Fibroblast of skin of right quadriceps (primary cell): ENCODE measurements around the gene SECTM1.

ENCODE experiments used
- DNase-seq: peaks from one replicate; pipeline ENCODE4 v3.0.0-alpha.2; 2013

SECTM1 gene

GRCh38 chr17:82327289-82327688 lies 6.3 kb downstream of the SECTM1 start:
- no peak for DNase-seq

- no peak for DNase-seq
These were observed 8.0 kb downstream of the SECTM1 start for GRCh38 chr17:82325286-82326180.

GRCh38 chr17:82324566-82325285 lies 8.8 kb downstream of the SECTM1 start:
- no peak for DNase-seq

DNA sequence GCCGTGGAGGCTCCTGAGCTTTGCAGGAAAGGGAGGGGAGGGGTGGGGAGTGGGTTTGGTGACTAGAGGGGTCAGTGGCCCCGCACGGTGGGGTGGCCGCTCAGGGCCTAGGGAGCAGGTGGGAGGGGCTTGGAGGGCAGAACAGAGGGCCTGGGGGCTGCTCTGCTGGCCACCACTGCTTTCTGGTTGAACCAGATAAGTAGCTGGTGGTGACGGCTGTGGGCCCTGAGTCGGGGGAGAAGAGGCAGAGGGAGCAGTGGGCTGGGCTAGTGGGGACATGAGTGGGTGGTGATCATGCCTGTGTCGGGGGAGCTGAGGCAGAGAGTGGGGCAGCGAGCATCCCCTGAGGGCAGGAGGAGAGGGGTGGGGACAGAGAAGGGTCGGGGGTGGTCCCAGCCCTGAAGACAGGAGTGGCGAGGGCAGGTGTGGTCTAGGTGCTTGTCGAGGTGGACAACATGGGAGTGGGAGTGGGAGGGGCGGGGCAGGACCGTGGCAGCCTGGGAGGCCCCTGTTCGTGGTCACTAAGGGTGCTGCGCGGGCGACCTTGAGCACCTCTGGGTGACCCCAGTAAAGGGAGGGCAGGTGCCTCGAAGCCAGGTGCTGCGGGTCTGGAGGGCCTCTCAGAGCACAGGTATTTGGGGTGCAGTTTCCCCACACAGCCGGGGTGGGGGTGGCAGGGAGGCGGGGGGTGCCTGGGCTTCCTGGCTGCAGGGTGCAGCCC lies 9.9 kb downstream of the SECTM1 start:
- no peak for DNase-seq

DNA sequence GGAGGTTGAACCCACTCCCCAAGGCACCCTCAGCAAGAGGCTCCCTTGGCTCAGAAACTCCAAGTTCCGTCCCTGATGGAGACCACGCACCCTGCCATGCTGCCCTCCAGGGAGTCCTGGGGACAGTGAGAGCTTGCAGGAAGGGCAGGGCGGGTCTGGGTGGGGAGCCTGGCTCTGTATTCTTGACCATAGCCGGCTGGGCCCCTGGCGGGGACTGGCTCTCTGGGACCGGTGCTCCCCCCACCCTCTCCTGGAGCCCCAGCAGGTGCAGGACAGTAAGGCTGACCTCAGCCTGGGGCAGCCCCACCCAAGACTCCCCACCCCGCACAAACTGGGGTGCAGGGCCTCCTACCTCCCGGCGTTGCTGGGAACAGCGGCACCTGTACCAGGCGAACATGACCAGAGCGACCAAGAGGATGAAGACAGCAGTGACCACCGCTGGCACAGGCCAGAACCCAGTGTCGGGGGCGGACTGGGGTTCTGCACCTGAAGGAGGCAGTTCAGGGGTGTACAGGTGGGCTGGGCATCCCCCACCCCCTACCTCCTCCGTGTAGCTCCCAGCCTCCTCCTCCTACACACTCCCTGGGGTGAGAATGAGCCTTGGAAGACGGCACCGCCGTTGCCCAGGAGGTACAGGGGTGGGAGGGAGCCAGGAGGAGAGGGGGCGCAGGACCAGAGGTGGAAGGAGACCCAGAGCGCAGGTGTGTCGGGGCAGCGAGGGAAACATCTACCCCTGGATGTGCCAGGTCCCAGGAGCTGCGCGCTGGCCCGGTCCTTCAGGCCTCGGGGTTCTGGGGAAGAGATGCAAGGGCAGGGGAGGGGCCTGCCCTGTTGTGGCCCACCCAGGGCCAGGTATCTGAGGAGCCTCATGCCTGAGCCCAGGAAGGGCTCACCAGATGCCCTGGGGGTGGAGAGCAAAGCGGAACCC lies 10.8 kb downstream of the SECTM1 start:
- no peak for DNase-seq

GRCh38 chr17:82321947-82322466 lies 11.6 kb downstream of the SECTM1 start:
- no peak for DNase-seq

DNA sequence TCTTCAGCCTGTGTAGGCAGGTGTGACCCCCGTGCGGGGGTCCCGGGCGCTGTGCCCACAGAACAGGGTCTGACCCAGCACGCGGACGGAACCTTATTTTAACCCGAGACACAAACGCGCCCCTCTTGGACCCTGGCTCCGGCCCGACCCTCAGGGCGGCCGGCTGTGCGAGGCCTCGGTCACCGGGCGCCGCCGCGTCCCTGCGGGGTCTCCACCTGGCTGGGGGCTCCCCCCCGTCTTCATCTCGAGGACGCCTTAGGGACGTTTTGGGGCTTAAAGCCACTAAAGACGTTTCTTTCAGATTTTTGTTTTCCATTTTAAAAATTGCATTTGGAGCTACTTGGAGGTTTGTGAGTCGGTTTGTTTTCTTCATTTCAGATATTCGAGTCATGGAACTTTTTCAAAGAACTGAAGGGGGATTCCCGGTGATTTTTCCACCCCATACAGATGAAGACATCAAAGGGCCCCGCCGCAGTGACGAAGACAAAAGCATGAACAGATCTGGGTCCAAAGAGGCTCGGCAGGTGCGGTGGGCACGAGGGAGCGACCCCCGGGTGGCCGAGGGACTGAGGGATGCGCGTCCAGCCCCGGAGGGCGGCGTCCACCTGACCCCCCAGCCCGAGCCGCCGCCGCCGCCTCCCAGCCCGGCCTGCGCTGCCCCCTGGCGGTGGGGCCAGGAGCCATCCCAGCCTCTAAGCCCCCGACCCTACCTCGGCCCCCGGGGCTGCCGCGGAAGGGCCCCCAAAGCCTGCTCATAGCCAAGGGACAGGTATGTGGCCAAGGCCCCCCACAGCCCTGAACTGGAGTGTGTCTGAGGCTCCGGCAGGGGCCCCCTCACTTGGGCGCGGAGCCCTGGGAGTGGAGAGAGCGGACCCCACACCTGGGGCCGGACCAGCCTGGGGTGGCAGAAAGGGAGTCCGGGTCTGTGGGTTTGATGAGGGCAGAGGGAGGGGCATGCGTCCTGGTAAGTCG lies 12.3 kb downstream of the SECTM1 start:
- no peak for DNase-seq

DNA sequence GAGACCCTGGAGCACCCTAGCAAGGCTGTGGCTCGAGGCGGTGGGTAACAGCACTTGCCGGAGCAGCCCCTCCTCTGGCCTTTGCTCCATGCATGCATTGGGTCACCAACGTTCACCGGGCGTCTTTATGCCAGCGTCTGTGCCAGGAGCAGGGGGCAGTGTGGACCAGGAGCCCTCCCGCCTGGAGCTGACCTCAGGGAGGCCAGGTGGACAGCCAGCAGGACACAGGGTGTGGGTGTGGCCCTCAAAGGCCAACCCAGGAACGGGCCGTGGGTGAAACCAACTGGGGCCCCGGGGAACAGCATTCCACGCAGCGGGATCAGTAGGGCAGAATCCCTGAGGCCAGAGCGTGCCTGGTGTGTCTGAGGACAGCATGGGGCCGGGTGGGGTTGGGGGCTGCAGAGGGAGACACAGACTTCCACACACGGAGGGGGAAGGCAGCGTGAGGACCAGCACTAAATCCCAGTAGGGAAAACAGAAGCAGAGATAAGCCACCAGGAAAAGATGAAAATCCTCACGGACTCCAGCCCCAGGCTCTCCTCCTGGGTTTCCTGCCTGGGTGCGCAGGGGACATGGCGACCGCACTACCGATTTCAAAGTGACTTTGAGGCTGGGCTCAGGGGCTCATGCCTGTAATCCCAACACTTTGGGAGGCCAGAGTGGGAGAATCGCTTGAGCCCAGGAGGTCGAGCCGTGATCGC lies 13.3 kb downstream of the SECTM1 start:
- DNase-seq, result no peak

DNA sequence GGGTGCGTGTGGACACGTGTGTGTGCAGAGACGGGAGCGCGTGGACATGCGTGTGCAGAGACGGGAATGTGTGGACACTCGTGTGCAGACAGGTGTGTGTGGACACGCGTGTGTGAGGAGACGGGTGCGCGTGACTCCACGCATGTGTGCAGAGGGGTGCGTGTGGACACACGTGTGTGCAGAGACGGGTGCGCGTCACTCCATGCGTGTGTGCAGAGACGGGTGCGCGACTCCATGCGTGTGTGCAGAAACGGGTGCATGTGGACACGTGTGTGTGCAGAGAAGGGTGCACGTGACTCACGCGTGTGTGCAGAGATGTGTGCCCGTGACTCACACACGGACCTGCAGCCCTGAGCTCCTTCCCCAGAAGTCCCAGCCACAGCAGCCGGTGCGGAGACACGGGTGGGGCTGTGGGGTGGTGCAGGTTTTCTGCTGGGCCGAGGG lies 13.9 kb downstream of the SECTM1 start:
- DNase-seq, result no peak

GRCh38 chr17:82318772-82319606 lies 14.6 kb downstream of the SECTM1 start:
- no peak for DNase-seq

DNA sequence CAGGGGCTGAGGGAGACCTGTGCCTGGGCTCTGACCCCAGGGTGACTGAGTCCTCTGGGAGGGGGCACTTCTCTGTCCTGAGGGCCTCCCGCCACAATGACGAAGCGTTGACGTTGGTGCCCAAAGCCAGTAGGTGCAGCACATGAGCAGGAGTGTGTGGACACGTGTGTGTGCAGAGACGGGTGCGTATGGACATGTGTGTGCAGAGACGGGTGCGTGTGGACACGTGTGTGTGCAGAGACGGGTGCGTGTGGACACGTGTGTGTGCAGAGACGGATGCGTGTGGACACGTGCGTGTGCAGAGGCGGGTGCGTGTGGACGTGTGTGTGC lies 15.4 kb downstream of the SECTM1 start:
- DNase-seq, result no peak

GRCh38 chr17:82317394-82318168 lies 16.0 kb downstream of the SECTM1 start, which contains the start of gene CD7:
Gene CD7, minus strand, starts transcription at chr17:82317608. Its CDS starts 113 bp downstream, at chr17:82317495.
- DNase-seq, result no peak

DNA sequence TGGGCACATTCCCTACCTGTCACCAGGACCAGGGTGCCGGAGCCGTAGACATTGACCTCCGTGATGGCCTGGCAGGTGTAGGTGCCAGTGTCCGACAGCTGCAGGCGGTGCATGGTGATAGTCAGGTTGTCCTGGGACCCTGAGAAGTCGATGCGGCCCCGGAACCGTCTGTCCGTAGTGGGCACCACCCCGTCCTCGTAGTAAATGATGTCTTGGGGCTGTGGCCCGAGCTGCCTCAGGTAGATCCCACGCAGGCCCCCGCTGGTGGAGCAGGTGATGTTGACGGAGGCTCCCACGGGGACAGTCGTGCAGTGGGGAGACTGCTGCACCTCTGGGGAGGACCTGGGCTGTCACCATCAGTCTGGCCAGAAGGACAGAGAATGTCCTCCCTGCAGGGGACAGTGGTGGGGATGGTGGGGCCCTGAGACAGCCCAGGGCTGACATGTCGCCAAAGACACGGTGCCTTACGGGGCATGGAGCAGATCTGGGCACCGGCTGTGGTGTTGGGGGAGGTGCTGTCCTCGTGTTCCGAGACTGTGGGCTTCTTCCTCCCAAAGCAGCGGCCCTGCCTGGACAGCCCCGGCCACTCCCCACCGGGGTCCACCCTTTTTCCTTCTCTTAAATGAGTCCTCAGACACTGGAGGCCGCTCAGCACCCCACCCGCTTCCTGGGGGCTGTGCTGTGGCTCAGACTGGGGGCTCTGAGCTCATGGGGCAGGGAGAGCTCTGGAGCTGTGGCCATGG lies 16.7 kb downstream of the SECTM1 start:
- no peak for DNase-seq

GRCh38 chr17:82315703-82316358 lies 17.7 kb downstream of the SECTM1 start:
- DNase-seq, result no peak

DNA sequence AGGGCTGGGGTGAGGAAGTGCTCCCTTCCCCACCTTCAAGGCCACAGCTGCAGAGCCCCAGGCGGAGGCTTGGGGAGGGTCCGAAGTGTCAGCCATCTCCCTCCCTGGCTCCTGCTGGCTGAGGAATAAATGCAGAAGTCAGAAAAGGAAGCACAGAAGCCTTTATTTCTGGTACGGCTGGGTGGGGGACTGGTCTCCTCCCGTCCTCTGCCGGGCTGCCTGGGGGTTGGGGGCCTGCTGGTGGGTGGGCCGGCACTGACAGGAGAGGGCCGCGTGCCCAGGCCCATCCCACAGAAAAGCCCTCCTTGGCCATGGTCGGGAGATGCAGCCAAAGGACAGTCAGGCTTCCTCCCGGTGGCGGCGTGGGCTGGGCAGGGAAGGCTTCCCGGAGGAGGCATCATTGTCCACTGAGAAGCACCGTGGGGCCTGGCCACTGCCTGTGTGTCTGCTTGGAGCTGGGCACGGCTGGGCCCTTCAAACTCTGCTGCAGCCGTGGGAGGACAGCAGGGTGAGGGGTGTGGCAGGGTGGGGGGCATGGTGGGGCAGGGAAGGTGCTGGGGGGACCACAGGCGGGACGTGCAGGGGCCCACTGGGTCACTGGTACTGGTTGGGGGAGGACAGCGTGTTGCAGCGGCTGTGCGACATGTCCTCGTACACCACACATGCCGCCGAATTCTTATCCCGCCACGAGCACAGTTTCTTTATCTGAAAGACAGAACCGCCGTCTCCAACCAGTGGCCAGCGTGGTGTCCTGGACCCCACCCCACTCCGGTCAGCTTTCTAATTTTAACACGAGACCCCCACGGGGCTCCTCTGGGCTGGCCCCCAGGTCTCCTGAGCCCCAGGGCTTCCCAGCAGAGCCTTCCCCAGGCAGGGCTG lies 18.6 kb downstream of the SECTM1 start:
- DNase-seq, result no peak
